Measurements from ENCODE around the gene GLT1D1. TPM values are rescaled to one million over a fixed set of nuclear protein-coding genes. Genes with fewer than 3 reads are reported as not detected.

GLT1D1 gene
- total and polyA plus RNA-seq, 12 donors, result 0.07 to 0.50 (median 0.33) TPM; not detected in 4

DNA sequence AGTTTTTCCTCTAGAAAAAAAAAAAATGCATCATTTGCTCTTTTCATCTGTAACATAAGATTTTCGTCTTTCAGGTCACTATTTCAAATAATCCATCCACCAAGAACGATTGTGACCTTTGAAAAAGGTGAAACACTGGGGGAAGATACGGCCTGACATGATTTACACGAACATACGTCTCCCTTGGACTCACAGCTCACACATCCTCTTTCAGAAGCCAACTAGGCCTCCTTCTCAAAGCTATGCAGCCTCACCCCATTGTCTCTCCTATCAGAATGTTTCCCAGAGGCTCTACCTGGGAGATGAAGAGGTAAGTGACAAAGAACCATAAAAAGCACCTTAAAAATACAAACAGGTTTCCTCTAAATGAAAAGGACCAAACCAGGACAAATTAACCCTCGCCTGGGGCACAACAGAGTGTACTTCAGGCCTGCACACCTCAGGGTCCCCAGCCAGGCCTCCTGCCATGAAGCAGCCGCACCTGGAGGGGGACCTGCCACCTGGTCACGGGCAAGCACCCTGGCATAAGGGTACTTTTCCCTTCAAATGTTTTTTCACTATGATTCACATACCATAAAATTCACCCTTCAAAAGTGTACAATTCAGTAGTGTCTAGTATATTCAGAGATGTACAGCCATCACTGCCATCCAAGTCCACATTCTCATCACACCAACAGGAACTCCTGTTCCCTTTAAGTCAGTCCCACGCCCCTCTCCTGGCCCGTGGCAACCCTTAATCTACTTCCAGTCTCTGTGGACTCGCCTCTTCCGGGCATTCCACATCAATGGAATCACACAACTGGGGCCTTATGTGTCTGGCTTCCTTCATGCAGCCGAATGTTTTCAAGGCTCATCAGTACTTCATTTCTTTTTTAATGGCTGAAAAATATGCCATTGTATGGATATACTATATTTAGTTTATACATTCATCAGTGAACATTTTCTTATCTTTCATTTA, 34.9 kb upstream of the GLT1D1 start:
- Histone ChIP-seq H3K4me3 (no peak overlapping the region), H3K36me3 (replicated peaks in 1 of 2) (no peaks in the 10 kb centered on the region), H3K4me1 (replicated peaks in 1 of 2) (peaks cover 21 to 47% of the 10 kb centered on the region in 2 donors), H3K27ac (peak overlapping the region in 3 of 5 donors; percentile 60 to 76 (median 75)), H3K9me3 (replicated peaks in 1 of 3) (no peaks in the 10 kb centered on the region), H3K27me3 (no peaks in the 10 kb centered on the region)
- WGBS, 4 donors, result 63 to 76% (median 68%) methylated on average over 13 of the region's 13 CpGs
- intact Hi-C loops (cut with DNase I), result no loop called here
- DNase-seq, result no peak
- TF ChIP-seq POLR2A (IDR thresholded peaks at IDR 0.05), result no peak
- TF ChIP-seq, protein P1, sequence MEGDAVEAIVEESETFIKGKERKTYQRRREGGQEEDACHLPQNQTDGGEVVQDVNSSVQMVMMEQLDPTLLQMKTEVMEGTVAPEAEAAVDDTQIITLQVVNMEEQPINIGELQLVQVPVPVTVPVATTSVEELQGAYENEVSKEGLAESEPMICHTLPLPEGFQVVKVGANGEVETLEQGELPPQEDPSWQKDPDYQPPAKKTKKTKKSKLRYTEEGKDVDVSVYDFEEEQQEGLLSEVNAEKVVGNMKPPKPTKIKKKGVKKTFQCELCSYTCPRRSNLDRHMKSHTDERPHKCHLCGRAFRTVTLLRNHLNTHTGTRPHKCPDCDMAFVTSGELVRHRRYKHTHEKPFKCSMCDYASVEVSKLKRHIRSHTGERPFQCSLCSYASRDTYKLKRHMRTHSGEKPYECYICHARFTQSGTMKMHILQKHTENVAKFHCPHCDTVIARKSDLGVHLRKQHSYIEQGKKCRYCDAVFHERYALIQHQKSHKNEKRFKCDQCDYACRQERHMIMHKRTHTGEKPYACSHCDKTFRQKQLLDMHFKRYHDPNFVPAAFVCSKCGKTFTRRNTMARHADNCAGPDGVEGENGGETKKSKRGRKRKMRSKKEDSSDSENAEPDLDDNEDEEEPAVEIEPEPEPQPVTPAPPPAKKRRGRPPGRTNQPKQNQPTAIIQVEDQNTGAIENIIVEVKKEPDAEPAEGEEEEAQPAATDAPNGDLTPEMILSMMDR (IDR thresholded peaks at IDR 0.05), result no peak

DNA sequence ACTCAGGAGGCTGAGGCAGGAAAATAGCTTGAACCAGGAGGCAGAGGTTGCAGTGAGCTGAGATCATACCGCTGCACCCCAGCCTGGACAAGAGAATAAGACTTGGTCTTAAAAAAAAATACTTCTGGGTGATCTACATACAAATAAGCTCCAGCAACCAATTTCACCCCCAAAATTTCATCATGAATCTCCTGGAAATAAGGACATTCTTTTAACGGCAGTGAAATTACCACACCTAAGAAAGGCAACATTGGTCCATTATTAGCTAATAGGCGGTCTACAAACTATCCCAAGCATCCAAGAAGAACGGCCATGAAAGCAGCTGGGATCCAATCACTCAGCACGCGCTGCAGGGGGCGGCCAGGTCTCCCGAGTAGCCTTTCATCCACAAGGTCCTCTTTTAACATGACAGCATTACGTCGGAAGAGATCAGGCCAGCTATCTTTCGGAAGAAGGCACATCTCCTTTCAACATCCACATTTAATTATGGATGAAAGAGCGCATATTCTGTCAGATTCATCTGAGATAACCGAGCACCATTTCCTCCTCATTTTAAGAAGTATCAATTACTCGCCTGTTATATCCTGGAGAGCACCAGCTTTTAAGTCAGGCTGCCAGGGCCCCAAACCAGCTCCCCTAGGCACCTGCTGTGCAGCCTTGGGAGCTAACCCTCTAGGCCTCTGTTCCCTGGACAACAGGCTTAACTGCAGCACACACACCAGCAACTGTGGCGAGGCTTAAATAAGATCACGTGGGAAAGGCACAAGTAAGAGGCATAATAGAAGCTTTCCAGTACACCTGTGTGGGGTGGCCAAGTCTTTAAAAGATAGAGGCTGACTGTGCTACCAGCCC, 33.8 kb upstream of the GLT1D1 start:
- Histone ChIP-seq H3K36me3 (replicated peaks in 1 of 2) (no peaks in the 10 kb centered on the region), H3K4me3 (no peak overlapping the region), H3K27ac (no peak overlapping the region), H3K9me3 (replicated peaks in 1 of 3) (no peaks in the 10 kb centered on the region), H3K4me1 (replicated peaks in 1 of 2) (peaks cover 25 to 50% of the 10 kb centered on the region in 2 donors), H3K27me3 (no peaks in the 10 kb centered on the region)
- TF ChIP-seq POLR2A (IDR thresholded peaks at IDR 0.05), result no peak
- TF ChIP-seq, protein P1 (IDR thresholded peaks at IDR 0.05), result no peak
- WGBS, 4 donors, result 84 to 90% (median 87%) methylated on average over 16 of the region's 16 CpGs
- intact Hi-C loops (cut with DNase I), result no loop called here
- DNase-seq, result no peak

DNA sequence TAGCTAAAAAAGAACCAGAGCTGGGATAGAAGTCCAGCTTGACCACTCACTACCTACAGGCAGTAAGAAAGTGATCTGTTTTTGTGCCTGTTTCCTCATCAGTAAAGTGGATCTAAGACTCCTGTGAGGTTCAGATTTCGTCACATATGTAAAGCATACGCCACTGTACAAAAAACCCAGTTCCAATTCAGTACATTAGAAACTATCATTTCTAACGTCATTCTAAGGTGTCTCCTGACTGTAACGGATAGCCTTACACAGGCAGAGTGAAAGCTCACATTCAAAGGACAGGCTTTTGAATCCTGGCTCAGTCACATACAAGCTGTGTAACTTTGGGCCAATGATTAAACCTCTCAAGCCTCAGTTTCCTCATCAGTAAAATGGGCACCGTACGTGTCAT, 33.0 kb upstream of the GLT1D1 start:
- Histone ChIP-seq H3K27me3 (no peaks in the 10 kb centered on the region), H3K27ac (peak overlapping the region in 2 of 5 donors; percentile 19 to 57), H3K9me3 (replicated peaks in 1 of 3) (no peaks in the 10 kb centered on the region), H3K4me3 (no peak overlapping the region), H3K4me1 (replicated peaks in 1 of 2) (peaks cover 25 to 53% of the 10 kb centered on the region in 2 donors), H3K36me3 (replicated peaks in 1 of 2) (no peaks in the 10 kb centered on the region)
- TF ChIP-seq POLR2A (IDR thresholded peaks at IDR 0.05), result no peak
- TF ChIP-seq, protein P1 (IDR thresholded peaks at IDR 0.05), result no peak
- 83 to 94% (median 92%) methylated on average over 6 of the region's 6 CpGs for WGBS, 4 donors
- DNase-seq, result no peak
- intact Hi-C loops (cut with DNase I), result no loop called here

Data from adrenal gland (tissue), 12 donors.